Measurements from ENCODE around the gene ERI3. TPM values are rescaled to one million over a fixed set of nuclear protein-coding genes. Genes with fewer than 3 reads are reported as not detected.

Gene ERI3
- total RNA-seq, 1 donor from 2014 or later: 72.7 TPM

- peaks cover 5% of the 10 kb centered on the region for H3K4me1 Mint-ChIP-seq (ENCODE audit: unreplicated experiment)
- no peak for TF ChIP-seq CTCF (conservative IDR thresholded peaks at IDR 0.05)
- H3K9me3 Mint-ChIP-seq: no peaks in the 10 kb centered on the region
- no peak overlapping the region for H3K4me3 Mint-ChIP-seq
- no peak overlapping the region for H3K27ac Mint-ChIP-seq
- H3K27me3 Mint-ChIP-seq: no peaks in the 10 kb centered on the region
- no peak for DNase-seq (ENCODE audit: extremely low spot score, unreplicated experiment)
- H3K36me3 Mint-ChIP-seq: peaks cover 6% of the 10 kb centered on the region
Measured at GRCh38 chr1:44267438-44267837, 87.6 kb downstream of the ERI3 start.

GRCh38 chr1:44266400-44267344, 88.4 kb downstream of the ERI3 start:
- H3K27me3 Mint-ChIP-seq: no peaks in the 10 kb centered on the region
- peaks cover 13% of the 10 kb centered on the region for H3K4me1 Mint-ChIP-seq (ENCODE audit: unreplicated experiment)
- H3K27ac Mint-ChIP-seq: peak overlapping the region; percentile 33
- no peak overlapping the region for H3K4me3 Mint-ChIP-seq
- H3K36me3 Mint-ChIP-seq: peaks cover 6% of the 10 kb centered on the region
- H3K9me3 Mint-ChIP-seq: no peaks in the 10 kb centered on the region
- DNase-seq (ENCODE audit: extremely low spot score, unreplicated experiment): no peak
- TF ChIP-seq CTCF (conservative IDR thresholded peaks at IDR 0.05): no peak

- Mint-ChIP-seq H3K27me3 (no peaks in the 10 kb centered on the region), H3K27ac (peak overlapping the region; percentile 33), H3K4me3 (no peak overlapping the region), H3K36me3 (no peaks in the 10 kb centered on the region), H3K9me3 (no peaks in the 10 kb centered on the region), H3K4me1 (ENCODE audit: unreplicated experiment) (peaks cover 21% of the 10 kb centered on the region)
- DNase-seq (ENCODE audit: extremely low spot score, unreplicated experiment): no peak
- no peak for TF ChIP-seq CTCF (conservative IDR thresholded peaks at IDR 0.05)
Measured at GRCh38 chr1:44265656-44266358, 89.2 kb downstream of the ERI3 start.

- H3K27me3 Mint-ChIP-seq: no peaks in the 10 kb centered on the region
- peak overlapping the region; percentile 25 for H3K27ac Mint-ChIP-seq
- no peak overlapping the region for H3K4me3 Mint-ChIP-seq
- peaks cover 23% of the 10 kb centered on the region for H3K4me1 Mint-ChIP-seq (ENCODE audit: unreplicated experiment)
- no peaks in the 10 kb centered on the region for H3K9me3 Mint-ChIP-seq
- no peak for TF ChIP-seq CTCF (conservative IDR thresholded peaks at IDR 0.05)
- no peak for DNase-seq (ENCODE audit: extremely low spot score, unreplicated experiment)
- peaks cover 4% of the 10 kb centered on the region for H3K36me3 Mint-ChIP-seq
Measured at GRCh38 chr1:44264451-44264771, 90.6 kb downstream of the ERI3 start.

GRCh38 chr1:44263568-44264450, 91.2 kb downstream of the ERI3 start:
- peak overlapping the region; percentile 25 for H3K27ac Mint-ChIP-seq
- DNase-seq (ENCODE audit: extremely low spot score, unreplicated experiment): no peak
- H3K4me3 Mint-ChIP-seq: no peak overlapping the region
- peaks cover 25% of the 10 kb centered on the region for H3K4me1 Mint-ChIP-seq (ENCODE audit: unreplicated experiment)
- H3K9me3 Mint-ChIP-seq: no peaks in the 10 kb centered on the region
- peaks cover 4% of the 10 kb centered on the region for H3K36me3 Mint-ChIP-seq
- H3K27me3 Mint-ChIP-seq: no peaks in the 10 kb centered on the region
- no peak for TF ChIP-seq CTCF (conservative IDR thresholded peaks at IDR 0.05)

Measured in type B pancreatic cell (in vitro differentiated cells).